Activated naive CD4-positive, alpha-beta T cell treated with anti-CD3 and anti-CD28 coated beads, Interleukin-2, amount 50 U/mL, for 72 hours (primary cell): ENCODE data around the gene IQGAP2. TPM values are rescaled to one million over a fixed set of nuclear protein-coding genes. Genes with fewer than 3 reads are reported as not detected.
"Not testable (repeated sequence)": the region's sequence is repeated elsewhere in the genome, so short reads cannot be mapped to it uniquely, and the experiment has no call there.

Experiments
- ATAC-seq, 2 donors: fragments of 150-1000 bp; cut with Tn5 transposase; 2 replicates each; pipeline ENCODE4 v1.10.0; 2021; ENCODE audit warnings: mild to moderate bottlenecking in 2 of 2, moderate library complexity in 2 of 2
- DNase-seq, 2 donors: peaks; one replicate each; pipeline ENCODE4 v3.0.0; 2021 to 2022; ENCODE audit warnings: low spot score in 2 of 2
- H3K27ac Mint-ChIP-seq, 2 donors: one replicate each; pipeline ENCODE4 v1.8.0; 2022; ENCODE audit warnings: mild to moderate bottlenecking in 2 of 2, mixed read lengths in 2 of 2
- H3K36me3 Mint-ChIP-seq, 2 donors: one replicate each; pipeline ENCODE4 v1.8.0; 2022; ENCODE audit warnings: mixed read lengths in 2 of 2
- H3K9me3 Mint-ChIP-seq, 2 donors: one replicate each; pipeline ENCODE4 v1.8.0; 2022; ENCODE audit warnings: mixed read lengths in 2 of 2
- total RNA-seq, 2 donors: library from RNA; stranded (reverse); gene quantifications; one replicate each; pipeline ENCODE4 v1.2.3, GENCODE V29; 2022

Gene IQGAP2
- total RNA-seq, 2 donors from 2014 or later: 42.4 to 62.0 TPM

GRCh38 chr5:76542241-76542640, 139.2 kb downstream of the IQGAP2 start:
- DNase-seq (no peak), ATAC-seq (no peak)
- peak overlapping the region; percentile 90 to 94 for H3K27ac Mint-ChIP-seq
- peaks cover 4 to 18% of the 10 kb centered on the region in 2 donors for H3K36me3 Mint-ChIP-seq
- H3K9me3 Mint-ChIP-seq: peaks cover 4 to 5% of the 10 kb centered on the region in 2 donors

DNA sequence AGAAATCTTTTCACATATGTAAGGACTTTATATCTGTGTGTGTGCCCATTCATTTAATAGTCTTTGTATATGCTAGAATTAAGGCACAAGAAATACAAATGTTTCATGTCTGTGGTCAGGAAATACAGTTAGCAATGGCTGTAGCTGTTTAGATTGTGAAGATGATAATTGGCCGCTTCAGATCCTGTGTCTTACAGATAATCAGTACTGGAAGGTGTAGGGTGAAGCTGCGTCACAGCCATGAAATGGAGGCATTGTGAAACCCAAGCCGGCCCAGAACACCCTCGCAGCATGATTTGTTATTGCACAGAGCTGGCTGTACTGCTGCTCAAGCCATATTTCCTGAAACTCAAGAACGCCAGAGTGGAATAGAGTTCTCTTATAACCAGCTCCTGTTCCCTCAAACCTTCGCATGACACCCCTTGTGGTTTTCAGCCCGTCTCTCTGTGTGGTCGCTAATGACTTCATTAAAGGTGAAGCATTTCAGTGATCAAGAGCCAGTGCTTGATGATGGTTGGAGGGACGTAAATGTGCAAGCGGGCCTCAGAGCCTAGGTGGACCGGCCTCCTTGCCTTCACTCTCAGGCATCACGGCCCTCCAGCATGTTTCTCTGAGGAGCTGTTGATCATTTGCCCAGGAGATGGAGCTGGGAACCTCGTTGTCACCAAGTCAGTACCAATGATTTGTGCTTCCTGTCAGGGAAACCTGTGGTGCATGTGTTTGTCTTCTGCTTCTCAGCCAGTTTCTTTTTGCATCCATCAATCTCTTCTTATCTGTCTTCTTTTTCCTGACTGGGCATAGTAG, 140.0 kb downstream of the IQGAP2 start:
- peak overlapping the region; percentile 90 to 94 for H3K27ac Mint-ChIP-seq
- ATAC-seq (peak; percentile 59 to 66), DNase-seq (peak; percentile 50 to 66)
- peaks cover 0 to 12% of the 10 kb centered on the region in 2 donors for H3K36me3 Mint-ChIP-seq
- H3K9me3 Mint-ChIP-seq: peaks cover 0 to under 1% of the 10 kb centered on the region in 2 donors

GRCh38 chr5:76544268-76544926, 141.3 kb downstream of the IQGAP2 start:
- H3K27ac Mint-ChIP-seq: peak overlapping the region; percentile 90 to 94
- ATAC-seq: peak in 1 of 2 donors; percentile 20

DNA sequence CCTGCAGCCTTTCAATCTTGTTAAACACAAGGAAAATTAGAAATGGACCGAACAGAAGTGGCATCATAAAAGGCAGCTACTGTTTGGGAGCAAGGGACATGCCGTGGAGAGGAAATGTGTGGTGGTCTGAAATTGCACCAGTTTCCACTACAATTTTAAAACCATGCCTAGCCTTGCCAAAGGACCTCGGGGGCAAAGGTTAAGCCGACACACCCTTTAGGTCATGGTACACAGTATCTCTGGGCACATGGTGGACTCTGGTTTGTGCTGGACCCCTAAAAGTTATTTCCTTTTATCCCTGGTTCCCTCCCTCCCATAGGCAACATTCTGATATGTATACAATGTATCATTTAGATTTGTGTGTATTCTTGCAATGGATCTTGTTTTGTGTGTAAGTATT, 142.1 kb downstream of the IQGAP2 start:
- Mint-ChIP-seq H3K36me3 (peaks cover 0 to 6% of the 10 kb centered on the region in 2 donors), H3K27ac (no peak overlapping the region), H3K9me3 (no peaks in the 10 kb centered on the region)
- no peak for ATAC-seq
- no peak for DNase-seq

More at GRCh38 chr5:76544268-76544926, 141.3 kb downstream of the IQGAP2 start:
- H3K36me3 Mint-ChIP-seq: peaks cover 0 to 10% of the 10 kb centered on the region in 2 donors
- H3K9me3 Mint-ChIP-seq: no peaks in the 10 kb centered on the region
- peak in 1 of 2 donors; percentile 45 for DNase-seq

DNA sequence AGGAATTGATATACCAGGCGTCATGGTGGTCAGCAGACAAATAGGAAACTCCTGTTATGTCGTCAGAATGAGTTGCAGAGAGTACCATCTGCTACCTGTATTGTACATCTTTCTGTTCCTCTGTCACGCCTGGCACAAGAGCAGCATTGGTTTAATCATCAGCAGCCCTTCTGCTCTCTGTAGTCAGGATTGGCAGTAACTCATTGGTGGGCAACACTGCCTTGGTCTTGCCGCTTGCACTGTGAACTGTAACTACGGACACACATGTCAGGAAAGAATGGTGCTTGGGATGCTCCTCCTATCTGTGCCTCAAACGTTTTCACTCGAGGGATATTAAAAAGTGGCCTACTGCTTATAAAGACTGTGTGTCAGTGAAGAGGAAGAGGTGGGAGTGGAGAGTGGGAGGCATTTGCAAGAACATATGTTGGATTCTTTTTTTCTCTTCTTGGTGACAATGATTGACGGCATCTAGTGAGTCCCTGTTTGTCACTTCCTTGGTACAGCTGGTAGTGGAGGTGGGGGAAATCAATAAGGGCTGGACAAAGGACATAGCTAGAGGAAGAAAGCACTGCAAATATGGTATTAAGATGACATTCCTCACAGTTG, 143.5 kb downstream of the IQGAP2 start:
- Mint-ChIP-seq H3K27ac (peak overlapping the region; percentile 94 to 96), H3K9me3 (no peaks in the 10 kb centered on the region), H3K36me3 (peaks cover 0 to 5% of the 10 kb centered on the region in 2 donors)
- peak; percentile 4 to 12 for ATAC-seq
- DNase-seq: no peak

DNA sequence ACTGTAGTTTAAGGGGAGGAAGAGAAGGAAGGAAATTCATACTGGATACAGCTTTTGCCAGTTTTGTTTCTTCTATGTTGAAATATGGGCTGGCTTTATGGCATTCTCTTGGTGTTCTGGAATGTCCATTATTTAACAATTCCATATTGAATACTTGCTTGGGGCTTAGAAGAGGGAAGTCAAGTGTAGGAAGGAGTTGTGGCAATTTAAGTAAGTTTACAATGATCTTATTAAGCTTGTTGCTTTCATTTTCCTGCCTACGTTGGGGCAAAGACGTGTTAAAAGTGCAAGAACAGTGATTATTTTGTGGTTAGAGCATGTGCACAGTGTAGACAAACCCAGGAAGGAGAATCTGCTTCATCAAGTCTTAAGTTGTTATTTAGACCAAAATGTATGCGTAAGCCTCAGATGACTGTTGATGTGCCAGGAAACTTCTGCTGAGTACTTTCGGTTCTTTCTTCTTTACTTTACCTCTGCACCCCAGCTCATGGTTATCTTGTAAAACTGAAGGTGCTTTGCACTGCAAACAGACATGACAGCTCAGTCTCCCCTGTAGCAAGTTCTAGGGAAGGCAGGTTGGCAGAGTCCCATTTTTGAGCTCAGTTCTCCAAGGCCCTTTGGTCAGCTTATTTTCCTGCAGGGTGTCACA, 144.3 kb downstream of the IQGAP2 start:
- ATAC-seq (peak; percentile 77 to 89), DNase-seq (peak in 1 of 2 donors; percentile 32)
- Mint-ChIP-seq H3K36me3 (peaks cover 0 to 9% of the 10 kb centered on the region in 2 donors), H3K9me3 (no peaks in the 10 kb centered on the region), H3K27ac (peak overlapping the region; percentile 94 to 96)

- H3K36me3 Mint-ChIP-seq: peaks cover 0 to 11% of the 10 kb centered on the region in 2 donors
- H3K9me3 Mint-ChIP-seq: no peaks in the 10 kb centered on the region
- ATAC-seq (no peak), DNase-seq (no peak)
- H3K27ac Mint-ChIP-seq: peak overlapping the region; percentile 11 to 94
Observed at GRCh38 chr5:76547891-76548524, 144.9 kb downstream of the IQGAP2 start.

GRCh38 chr5:76548525-76549229, 145.6 kb downstream of the IQGAP2 start:
- Mint-ChIP-seq H3K36me3 (peaks cover 0 to 11% of the 10 kb centered on the region in 2 donors), H3K27ac (peak overlapping the region; percentile 3 to 94), H3K9me3 (no peaks in the 10 kb centered on the region)
- ATAC-seq (no peak), DNase-seq (no peak)

- H3K9me3 Mint-ChIP-seq, ATAC-seq, H3K27ac Mint-ChIP-seq, DNase-seq: not testable (repeated sequence)
- peaks cover 0 to 11% of the 10 kb centered on the region in 2 donors for H3K36me3 Mint-ChIP-seq
Observed at GRCh38 chr5:76550881-76551280, 147.8 kb downstream of the IQGAP2 start.

DNA sequence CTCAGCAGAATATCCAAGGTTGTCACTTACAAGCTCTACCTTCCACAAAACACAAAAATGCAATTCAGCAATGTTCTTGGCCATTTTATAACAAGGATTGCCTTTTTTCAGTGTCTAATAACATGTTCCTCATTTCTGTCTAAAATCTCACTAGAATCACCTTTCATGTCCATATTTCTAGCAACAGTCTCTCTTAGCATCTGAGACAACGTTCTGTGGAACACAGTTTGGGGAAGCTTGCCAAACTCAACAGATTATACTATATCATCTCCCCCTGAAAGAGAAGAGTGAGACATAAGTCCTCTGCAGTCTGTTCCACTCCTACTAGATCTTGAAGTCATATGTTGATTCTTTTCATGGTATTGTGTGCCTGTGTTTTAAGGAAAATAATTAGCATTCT, 149.5 kb downstream of the IQGAP2 start:
- DNase-seq: no peak
- ATAC-seq: no peak
- Mint-ChIP-seq H3K36me3 (peaks cover 0 to 11% of the 10 kb centered on the region in 2 donors), H3K9me3 (no peaks in the 10 kb centered on the region), H3K27ac (no peak overlapping the region)

GRCh38 chr5:76553251-76553650, 150.2 kb downstream of the IQGAP2 start:
- Mint-ChIP-seq H3K9me3 (no peaks in the 10 kb centered on the region), H3K36me3 (peaks cover 0 to 11% of the 10 kb centered on the region in 2 donors), H3K27ac (no peak overlapping the region)
- DNase-seq: no peak
- no peak for ATAC-seq

DNA sequence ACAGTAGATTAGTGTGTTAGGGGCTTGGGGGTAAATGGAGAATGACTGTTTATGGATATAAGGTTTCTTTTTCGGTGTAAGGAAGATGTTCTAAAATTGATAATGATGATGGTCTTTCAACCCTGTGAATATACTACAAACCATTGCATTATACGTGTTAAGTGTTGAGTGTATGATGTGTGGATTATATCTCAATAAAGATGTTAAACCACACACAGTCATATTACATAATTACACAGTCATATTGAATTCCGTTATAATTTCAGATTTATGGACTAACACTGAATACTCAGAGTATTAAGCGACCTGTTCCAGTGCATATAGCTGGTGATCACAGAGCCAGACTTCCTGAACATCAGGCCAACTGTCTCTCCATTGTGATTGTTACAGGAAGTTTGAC, 152.0 kb downstream of the IQGAP2 start:
- Mint-ChIP-seq H3K27ac (no peak overlapping the region), H3K36me3 (peaks cover 0 to 15% of the 10 kb centered on the region in 2 donors), H3K9me3 (no peaks in the 10 kb centered on the region)
- DNase-seq: no peak
- ATAC-seq: no peak

DNA sequence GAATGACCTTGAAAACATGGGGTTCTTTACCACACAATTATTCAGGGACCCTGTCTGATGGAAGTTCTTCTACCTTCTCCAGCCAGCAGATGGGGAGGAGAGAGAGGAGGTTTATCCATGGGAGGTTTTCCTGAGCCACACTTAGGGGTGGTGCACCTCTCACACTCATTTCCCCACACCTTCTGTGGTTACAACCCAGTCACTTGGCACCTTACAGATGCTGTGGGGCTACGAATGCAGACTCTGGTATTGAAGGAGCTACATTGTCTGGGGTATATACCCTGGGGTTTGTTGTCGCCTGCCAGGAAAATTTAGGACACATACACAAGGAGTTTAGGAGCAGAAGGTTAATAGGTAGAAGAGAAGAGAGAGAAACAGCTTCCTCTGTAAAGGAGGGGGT, 152.6 kb downstream of the IQGAP2 start:
- Mint-ChIP-seq H3K9me3 (no peaks in the 10 kb centered on the region), H3K36me3 (peaks cover 0 to 13% of the 10 kb centered on the region in 2 donors), H3K27ac (no peak overlapping the region)
- no peak for DNase-seq
- ATAC-seq: peak in 1 of 2 donors; percentile 28

DNA sequence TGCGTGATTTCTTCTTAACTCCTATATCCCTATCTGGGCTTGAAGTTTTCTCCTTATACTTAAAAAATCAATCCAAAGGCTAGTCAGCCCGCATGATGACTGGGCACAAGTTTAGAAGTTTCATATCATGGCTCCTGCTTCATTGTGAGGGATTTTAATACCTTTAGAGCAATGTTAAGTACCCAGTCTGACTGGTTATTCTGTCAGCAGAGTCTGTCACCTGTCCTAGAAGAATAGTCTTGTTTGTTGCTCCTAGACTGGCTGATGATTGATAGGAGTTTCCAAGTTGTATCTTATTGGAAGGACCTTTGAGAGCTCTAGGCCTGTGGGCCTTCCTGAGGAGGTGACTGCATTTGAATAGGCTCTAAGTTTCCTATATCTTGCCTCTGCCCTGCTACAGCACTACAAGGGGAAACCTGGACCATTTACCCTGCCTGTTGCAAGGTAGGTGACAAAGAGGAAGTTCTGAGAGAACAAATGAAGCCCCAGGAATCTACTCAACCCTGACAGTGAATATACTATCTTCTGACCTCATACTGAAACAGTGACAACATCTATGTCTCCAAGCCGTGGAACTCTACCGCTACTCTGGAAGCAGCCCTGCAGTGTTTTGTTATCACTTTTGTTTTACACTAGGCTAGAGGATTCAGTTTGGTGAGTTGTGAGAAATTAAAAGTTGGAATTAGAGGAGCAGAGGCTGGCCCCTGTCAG, 153.6 kb downstream of the IQGAP2 start:
- H3K27ac Mint-ChIP-seq: no peak overlapping the region
- DNase-seq: no peak

More for the DNA sequence above, 153.6 kb downstream of the IQGAP2 start:
- peaks cover 0 to 13% of the 10 kb centered on the region in 2 donors for H3K36me3 Mint-ChIP-seq
- ATAC-seq: peak; percentile 66 to 76
- no peaks in the 10 kb centered on the region for H3K9me3 Mint-ChIP-seq
